Left forelimb (tissue), 1 donor: ENCODE results near the gene OR3A3.
"Not testable (repeated sequence)": the region's sequence is repeated elsewhere in the genome, so short reads cannot be mapped to it uniquely, and the experiment has no call there.

Experiments
- DNase-seq: peaks from one replicate; pipeline ENCODE4 v3.0.0-alpha.2; 2018; ENCODE audit warnings: low spot score

Gene OR3A3

DNA sequence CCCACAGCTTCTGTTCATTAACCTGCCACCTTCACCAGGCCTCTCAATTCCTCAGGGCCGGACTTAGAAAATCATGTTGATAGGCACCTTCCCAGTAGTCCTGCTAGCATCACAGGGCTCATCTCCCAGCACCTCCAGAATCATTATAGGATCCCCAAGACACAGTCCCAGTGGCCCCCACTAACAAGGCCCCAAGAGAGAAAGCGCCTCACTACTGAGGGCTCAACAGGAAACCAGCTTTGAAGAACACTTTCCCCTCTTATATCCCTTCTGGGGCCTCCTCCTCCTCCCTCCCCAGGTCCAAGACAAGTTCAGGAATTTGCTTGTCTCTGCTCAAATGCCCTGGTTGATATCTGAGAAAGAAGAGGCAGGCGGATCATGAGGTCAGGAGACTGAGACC, at the start of gene OR3A3:
OR3A3 (plus strand) TSS at position 301 of the 400 bp plus-strand sequence.
- no peak for DNase-seq

DNA sequence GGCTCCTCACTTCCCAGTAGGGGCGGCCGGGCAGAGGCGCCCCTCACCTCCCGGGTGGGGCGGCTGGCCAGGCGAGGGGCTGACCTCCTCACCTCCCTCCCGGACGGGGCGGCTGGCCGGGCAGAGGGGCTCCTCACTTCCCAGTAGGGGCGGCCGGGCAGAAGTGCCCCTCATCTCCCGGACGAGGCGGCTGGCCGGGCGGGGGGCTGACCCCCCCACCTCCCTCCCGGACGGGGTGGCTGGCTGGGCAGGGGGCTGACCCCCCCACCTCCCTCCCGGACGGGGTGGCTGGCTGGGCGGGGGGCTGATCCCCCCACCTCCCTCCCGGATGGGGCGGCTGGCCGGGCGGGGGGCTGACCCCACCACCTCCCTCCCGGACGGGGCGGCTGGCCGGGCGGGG, 40.0 kb upstream of the OR3A3 start:
- not testable (repeated sequence) for DNase-seq

DNA sequence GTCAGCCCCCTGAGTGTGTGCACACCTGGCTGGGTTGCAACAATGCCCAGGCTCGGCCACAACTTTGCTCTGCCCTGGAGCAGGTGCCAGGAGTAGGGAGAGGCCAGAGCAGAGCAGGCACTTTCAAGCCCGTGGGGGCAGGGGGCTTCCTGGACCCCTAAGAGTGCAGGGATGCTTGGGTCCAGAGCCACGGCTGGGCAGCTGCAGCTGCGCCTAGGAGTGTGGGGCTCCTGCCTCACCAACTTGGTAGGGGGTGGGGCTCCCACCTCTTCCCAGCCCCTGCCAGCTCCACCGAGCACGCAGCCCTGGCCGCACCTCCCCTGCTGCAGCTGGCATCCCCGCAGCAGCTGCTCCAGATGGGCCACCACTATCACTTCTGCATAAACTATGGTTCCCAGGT, 32.8 kb upstream of the OR3A3 start:
- DNase-seq, result no peak

DNA sequence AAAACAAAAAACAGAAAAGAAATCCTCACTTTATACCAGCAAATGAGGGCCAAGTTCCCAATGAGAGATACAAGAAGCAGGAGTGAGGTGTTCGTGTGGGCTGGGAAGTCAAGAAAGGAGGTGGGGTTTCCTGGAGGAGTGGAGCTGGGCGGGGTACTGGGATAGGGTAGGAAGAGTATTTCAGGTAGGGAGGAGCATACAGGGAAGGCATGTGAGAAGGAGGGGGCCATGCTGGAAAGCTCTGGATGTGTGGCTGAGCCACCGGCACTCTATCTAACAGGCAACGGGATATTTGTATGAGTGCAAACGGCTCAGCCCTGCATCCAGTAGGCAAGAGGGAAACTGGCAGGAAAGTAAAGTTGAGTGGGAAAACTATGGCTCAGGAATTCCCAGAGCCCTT, 29.2 kb upstream of the OR3A3 start:
- no peak for DNase-seq

DNA sequence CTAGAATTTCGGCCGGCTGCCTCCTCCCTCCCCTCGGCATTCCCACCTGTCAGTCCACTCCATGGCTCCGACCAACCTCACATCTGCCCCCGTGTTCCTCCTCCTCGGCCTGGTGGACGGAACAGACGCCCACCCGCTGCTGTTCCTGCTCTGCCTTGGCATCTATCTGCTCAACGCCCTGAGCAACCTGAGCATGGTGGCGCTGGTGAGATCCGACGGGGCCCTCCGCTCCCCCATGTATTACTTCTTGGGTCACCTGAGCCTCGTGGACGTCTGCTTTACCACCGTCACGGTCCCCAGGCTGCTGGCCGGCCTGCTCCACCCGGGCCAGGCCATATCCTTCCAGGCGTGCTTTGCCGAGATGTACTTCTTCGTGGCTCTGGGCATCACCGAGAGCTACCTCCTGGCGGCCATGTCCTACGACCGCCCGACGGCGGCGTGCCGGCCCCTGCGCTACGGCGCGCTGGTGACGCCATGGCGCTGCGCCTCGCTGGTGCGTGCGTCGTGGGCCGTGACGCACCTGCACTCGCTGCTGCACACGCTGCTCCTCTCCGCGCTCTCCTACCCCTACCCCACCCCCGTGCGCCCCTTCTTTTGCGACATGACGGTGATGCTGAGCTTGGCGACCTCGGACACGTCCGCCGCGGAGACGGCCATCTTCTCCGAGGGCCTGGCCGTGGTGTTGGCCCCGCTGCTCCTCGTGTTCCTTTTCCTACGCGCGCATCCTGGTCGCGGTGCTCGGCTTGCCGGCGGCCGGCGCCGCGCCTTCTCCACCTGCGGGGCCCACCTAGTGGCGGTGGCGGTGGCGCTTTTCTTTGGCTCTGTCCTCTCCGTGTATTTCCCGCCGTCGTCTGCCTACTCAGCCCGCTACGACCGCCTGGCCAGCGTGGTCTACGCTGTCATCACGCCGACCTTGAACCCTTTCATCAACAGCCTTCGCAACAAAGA, 25.0 kb upstream of the OR3A3 start, which contains the start of gene OR3A2:
OR3A2 (minus strand) TSS at position 440 of the 948 bp plus-strand sequence.
- DNase-seq, result no peak

DNA sequence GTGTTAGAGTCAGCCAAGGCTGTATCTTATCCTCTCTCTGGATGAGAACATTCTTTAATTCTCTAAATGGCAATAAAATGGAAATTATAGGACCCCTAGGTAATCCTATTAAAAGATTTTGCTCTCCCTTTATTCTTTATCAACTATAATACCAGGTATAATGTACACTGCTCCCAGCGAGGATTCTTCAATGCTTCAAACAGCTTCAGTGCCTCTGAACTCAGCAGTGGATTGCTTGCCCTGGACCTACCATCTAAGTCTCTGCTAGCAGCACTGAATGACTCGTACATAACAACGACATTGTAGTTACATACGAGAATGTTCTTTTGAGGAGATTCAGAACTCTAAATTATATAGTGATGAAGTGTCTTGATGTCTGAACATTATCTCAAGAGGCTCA, 21.4 kb upstream of the OR3A3 start:
- DNase-seq, result no peak

DNA sequence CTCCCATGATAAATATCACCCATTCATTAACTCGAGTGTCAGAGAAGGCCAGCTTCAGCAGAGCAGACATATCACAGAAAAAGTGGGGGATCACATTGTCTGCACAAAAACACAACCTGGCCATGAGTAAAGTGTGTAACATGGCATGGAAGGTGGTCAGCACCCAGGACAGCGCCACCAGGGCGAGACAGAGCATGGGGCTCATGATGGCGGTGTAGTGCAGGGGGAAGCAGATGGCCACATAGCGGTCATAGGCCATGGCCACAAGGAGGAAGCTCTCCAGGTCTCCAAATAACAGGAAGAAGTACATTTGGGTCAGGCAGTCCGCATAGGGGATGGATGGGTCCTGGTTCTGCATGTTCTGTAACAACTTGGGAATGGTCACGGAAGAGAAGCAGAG, 13.4 kb upstream of the OR3A3 start:
- DNase-seq, result not testable (repeated sequence)

DNA sequence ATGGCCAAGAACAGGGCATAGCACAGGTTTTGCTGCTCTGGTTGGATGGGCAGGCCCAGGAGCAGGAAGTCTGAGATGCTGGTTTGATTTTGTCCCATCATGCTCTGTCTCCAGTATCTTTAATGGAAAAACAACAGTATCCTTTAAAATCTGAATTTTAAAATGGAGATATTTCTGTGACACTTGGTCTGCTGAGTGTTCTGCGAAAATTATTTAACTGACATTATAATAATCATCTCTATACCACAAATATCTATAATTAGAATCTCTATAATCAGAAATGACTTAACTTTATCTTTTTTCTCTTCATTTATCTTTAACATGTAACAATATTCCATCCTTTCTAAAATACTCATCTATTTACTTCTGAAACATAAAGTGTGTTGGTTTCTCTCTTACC, 12.9 kb upstream of the OR3A3 start, which contains the start of gene OR1E1:
OR1E1 (minus strand) TSS at position 101 of the 400 bp plus-strand sequence; CDS start at position 101, 0 bp downstream.
- no peak for DNase-seq

DNA sequence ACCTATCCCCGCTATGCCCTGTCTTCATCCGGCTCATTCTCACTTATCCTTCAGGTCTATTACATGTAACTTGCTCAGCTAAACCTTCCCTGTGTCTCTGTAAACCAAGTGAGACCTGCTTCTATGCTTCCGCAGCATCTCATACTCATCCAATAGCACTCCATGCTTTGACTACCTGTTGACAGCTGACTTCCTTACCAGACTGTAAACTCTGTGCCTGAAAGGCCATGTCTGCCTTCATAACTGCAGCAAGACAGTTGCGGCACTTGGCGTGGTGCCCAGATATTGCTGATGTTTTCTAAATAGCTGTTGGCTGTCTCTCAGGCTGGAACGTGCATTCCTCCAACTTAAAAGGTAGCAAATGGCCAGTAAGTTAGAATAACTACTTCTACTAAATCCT, 11.1 kb upstream of the OR3A3 start:
- no peak for DNase-seq

DNA sequence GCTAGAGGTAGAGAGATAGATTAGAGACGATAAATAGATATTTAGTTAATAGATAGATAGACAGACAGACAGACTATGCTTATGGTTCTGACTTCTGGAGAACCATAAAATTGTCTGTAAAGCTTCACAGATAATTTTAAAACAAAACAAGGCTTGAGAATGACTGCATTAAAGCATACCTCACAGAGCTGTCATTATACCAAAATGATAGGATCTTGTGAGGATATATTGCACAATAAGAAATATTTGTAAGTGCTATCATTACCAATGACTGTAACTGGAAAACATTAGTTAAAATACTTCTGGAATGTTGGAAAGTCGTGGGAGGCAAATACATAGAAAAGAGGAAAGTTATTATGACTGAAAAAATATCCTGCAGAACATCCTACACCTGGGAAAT, 9.4 kb upstream of the OR3A3 start:
- DNase-seq, result no peak

DNA sequence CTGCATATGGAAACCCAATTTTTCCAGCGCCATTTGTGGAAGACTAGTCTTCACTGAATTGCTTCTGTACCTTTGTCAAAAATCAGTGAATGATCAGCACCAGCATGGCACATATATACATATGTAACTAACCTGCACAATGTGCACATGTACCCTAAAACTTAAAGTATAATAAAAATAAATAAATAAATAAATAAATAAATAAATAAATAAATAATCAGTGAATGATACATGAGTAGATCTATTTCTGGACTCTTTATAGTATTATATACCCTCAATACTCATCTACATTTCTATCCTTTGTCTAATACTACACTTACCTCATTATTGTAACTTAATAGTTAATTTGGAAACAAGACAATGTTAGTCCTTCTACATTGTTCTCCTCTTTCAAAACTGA, 7.3 kb upstream of the OR3A3 start:
- DNase-seq, result not testable (repeated sequence)

DNA sequence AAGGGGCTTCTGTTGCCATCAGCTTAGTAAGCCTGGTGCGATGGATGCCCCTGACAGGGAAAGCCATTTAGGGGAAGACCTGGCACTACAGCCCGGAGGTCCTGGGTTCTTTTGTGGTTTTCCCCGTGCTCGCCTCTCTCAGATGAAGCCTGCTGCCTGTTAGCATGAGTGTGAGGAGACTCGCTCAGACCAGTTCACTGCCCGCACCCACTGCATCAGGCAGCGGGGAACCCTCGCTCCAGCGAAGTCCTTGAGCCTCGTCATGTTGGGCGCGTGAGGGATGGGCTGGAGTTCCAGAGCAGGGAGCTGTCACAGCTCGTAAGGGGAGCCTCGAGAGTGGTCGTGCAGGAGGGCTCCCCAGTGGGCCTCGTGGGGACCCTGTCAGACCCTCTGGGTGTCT, 1.0 kb downstream of the OR3A3 start:
- DNase-seq, result not testable (repeated sequence)

DNA sequence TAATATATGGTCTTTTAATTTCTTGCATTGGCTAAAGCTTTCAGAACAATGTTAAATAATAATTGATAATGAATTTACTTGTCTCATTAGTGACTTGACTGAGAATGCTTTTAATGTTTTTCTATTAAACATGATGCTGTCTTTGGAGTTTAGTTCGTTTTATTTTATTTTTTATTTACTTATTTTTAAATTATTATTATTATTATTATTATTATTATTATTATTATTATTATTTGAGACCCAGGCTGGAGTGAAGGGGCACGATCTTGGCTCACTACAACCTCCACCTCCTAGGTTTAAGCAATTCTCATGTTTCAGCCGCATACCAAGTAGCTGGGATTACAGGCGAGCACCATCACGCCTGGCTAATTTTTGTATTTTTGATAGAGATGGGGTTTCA, 4.4 kb downstream of the OR3A3 start:
- DNase-seq, result no peak

DNA sequence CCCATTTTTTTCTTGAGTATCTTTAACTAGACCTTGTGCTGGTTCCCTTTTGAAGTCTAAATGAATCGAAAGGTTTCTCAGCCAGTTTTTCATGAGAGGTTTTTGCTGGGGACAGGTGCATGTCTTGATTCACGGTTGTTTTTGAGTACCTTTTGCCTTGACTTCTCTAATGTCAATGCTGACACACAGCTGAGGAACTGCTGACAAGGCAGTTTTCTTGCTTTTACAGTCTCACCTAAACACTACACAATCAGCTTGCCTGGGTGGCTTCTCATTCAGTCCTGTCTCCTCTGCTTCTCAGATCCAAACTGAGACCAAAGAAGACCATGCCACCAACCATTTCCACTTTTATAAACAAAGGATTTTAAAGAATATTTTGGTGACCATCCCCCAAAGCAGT, 7.1 kb downstream of the OR3A3 start:
- DNase-seq, result no peak

DNA sequence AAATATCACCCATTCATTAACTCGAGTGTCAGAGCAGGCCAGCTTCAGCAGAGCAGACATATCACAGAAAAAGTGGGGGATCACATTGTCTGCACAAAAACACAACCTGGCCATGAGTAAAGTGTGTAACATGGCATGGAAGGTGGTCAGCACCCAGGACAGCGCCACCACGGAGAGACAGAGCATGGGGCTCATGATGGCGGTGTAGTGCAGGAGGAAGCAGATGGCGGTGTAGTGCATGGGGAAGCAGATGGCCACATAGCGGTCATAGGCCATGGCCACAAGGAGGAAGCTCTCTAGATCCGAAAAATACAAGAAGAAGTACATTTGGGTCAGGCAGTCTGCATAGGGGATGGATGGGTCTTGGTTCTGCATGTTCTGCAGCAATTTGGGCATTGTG, 22.0 kb downstream of the OR3A3 start:
- not testable (repeated sequence) for DNase-seq

DNA sequence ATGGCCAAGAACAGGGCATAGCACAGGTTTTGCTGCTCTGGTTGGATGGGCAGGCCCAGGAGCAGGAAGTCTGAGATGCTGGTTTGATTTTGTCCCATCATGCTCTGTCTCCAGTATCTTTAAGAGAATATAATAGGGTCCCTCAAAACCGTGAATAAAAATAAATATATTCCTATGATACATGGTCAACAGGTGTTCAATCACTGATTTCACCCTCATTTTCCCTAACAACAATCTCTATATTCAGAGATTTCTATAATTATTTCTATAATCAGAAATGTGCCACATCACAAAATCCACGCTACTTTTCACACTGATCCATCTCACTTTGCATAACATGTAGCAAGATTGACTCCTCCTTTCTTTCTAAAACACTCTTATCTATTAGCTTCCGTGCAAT, 22.6 kb downstream of the OR3A3 start, which contains the start of gene OR1E2:
OR1E2 (minus strand) TSS at position 101 of the 400 bp plus-strand sequence; CDS start at position 101, 0 bp downstream.
- DNase-seq, result no peak

DNA sequence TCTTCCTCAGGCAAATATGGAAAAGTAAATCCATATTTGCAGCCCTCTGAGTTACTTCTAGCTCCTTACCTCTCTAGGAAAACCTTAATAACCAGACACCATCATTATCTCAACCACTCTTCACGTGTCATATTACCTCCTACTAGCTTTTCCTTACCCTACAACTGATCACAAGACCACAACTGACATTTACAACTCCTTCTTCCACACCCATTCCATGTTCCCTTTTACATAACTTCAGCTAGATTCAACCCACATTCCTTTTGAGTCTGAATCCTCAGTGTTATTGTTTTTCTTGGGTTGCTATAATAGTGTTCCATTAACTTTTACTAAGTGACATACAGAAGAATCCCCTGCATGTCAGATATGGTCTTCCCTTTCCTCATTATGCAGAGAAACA, 27.2 kb downstream of the OR3A3 start:
- DNase-seq, result no peak

DNA sequence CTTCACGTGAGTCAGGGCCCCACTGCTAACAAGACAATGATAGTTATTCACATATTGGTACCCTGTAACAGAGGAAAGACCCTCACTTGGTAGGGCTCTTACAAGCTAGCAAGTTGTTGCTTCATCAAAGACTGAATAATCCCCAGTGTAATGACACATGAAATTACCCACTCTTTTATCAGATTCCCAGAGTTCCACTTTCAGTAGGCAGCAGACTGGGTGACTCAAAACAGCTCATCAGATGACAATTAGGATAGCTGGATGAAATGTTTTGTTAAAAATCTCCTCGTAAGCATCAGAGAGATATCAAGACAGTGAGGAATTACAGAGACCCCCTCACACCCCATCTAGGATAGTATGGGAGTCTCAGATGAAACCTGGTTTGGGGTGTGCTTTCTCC, 29.3 kb downstream of the OR3A3 start:
- no peak for DNase-seq

DNA sequence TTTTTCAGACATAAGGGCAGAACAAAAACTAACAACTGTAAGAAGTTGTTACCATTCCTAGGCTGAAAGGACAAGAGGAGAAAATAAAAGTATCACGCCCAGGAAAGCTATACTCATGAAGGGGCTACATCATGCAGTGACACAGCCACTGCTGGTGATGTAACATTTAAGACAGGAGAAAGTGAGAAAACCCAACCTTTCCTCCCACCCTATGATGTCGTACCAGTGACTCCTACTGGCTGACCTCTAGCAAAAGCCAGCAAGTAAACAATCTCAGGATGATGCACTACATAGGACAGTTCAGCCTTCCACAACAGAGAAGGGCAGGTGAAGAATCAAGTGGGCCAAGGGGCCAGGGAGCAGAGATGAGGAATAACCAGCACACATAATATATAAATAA, 36.5 kb downstream of the OR3A3 start:
- no peak for DNase-seq

DNA sequence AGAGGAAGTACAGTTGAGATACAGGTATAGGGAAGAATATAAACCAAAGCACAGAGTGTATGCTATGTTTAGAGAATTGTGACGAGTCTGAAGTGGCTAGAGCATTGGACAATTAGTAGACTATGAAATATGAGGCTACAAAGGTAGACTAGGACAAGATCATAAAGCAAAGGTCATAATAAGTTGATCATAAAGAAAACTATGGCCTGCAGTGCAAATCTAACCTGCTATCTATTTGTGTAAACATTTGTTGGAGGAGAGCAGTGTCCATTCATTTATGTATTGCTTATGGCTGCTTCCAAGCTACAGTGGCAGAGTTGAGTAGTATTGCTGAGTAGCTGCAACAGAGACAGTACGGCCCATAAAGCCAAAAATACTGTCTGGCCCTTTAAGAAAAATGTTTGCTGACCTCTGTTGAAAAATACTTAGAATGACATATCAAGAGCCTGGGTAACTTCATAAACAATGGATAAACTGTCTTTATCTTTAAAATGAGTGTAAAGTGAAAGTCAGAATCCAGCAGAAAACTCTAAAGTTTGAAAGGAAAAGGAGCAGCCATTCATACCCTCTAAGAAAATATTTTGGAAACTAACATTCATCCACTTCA, 37.0 kb downstream of the OR3A3 start:
- DNase-seq, result no peak

DNA sequence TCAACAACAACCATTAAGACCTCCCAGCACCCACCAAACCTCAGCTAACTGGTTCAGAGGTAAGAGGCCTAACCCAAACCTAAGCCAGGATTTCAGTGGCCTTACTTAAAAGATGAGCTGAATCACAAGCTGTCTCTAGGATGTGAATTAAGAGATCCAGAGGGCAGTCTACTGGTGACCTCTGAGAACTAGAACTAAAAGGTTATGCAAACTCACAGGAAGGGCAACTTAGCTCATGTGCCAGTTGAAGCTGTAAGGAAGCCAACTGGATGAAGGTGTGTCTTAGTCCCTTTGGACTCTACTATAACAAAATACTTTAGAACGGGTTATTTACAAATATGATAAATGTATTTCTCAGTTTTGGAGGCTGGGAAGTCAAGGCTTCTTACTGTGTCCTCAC, 55.2 kb downstream of the OR3A3 start:
- DNase-seq, result not testable (repeated sequence)

DNA sequence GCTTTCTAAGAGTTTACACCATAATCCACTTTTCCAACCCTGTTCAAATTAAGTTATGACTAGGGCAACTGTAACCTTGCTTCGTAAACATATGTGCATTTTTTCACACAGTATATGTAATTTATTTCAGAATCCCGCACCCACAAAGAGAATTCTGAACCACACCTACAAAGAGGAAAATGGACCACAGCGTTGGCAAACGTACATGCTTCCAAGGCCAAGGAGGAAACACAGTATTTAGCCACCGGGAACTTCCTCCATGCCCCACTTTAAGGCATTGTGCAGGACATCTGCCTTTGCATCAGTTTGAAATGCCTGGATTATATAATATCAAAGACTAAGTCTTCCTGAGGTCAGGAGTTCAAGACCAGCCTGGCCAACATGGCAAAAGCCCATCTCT, 58.4 kb downstream of the OR3A3 start:
- no peak for DNase-seq

DNA sequence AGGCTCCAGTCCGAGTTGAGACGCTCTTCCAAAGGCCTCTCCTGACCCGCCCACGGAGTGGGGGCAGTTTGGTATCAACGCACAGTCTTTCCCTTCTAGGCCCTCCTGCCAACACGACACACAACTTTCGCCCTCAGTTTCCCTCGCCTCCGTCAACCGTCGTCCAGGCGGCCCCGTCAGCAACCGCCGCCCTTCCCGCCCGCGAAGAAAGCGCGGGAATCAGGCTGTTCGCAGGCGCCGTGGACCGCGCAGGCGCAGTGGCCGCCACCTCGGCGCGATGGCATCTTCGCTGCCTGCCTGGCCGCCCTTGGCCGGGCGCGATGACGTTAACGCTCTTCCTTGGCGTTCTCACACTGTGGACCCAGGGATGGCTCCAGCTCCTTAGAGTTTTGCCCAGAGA, 60.4 kb downstream of the OR3A3 start, which contains the start of gene SPATA22:
SPATA22 (minus strand) TSS at position 221 of the 400 bp plus-strand sequence. CDS start 2,494 bp downstream, outside the sequence.
- DNase-seq, result no peak
